GM12873 (cell line): ENCODE results near the gene C9orf153.

Source experiments
- CTCF ChIP-seq: IDR thresholded peaks from 2 replicates; pipeline ENCODE4 v1.5.1; 2012; ENCODE audit warnings: low read depth, mild to moderate bottlenecking, moderate library complexity, low read length, control low read depth; ENCODE audit not compliant: insufficient read depth; ENCODE audit errors: missing control alignments

C9orf153 gene

GRCh38 chr9:86246752-86247161, 12.7 kb downstream of the C9orf153 start:
- TF ChIP-seq CTCF, result peak; percentile 40

DNA sequence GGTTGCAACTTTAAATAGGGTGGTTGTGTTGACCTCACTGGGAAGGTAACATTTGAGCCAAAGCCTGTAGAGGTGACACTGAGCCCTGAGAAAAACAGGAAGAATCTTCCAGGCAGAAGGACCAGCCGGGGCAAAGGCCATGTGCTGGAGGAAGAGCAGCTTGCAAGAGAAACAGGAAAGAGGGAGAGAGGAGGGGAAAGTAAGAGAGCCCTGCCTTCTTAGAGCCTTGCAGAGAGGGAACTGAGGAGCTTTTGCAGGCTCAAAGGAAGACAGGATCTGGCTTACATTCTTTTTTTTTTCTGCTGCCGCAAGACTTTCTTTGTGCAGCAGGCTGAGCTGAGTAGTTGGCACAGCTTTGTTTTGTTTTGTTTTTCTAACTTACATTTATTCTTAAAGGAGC, 17.4 kb downstream of the C9orf153 start:
- TF ChIP-seq CTCF, result no peak

DNA sequence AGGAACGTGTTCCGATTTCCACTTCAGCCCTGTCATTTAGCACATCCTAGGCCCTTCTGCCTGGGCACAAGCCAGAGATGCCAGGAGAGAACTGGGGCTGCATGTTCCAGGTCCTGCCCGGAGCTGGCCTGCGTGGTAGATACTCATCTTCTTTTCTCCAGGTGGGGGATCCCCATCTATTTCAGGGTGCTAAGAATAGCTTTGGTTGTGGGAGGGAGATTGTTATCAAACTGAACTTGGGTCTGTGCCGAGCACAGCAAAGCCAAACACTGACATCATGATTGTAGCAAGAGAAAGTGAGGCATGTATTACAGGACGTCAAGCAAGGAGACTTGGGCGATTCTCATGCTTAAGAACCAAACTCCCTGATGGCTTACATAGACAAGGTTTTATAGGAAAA, 18.2 kb downstream of the C9orf153 start:
- no peak for TF ChIP-seq CTCF

DNA sequence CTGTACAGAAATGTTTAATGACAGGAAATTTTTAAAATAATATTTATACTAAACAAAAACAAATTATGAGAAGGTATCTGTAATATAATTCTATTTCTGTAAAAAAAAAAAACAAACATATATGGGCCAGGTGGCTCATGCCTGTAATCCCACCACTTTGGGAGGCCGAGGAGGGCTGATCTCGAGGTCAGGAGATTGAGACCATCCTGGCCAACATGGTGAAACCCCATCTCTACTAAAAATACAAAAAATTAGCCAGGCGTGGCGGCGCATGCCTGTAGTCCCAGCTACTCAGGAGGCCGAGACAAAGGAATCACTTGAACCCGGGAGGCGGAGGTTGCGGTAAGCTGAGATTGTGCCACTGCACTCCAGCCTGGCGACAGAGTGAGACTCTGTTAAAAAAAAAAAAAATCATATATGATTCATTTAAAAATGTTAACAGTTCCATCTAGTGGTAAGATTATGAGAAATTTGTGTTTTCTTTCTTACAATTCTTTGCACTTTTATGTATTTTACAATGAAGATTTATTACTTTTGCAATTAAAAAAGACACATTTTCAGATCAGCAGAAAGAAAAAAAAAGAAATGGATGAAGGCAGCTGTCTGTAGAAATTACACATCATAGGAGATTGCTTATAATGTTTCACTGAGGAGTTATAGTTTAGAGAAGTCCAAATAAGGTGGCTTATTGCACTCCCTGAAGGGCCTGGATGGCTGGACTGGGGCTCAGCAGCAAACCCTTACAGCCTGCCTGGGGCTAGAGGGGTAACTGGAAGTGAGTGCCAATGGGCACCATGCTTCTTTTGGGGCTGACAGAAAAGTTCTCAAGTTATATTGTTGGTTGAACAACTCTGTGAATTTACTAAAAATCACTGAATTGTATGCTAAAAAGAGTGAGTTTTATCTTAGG, 20.3 kb downstream of the C9orf153 start:
- TF ChIP-seq CTCF, result no peak

DNA sequence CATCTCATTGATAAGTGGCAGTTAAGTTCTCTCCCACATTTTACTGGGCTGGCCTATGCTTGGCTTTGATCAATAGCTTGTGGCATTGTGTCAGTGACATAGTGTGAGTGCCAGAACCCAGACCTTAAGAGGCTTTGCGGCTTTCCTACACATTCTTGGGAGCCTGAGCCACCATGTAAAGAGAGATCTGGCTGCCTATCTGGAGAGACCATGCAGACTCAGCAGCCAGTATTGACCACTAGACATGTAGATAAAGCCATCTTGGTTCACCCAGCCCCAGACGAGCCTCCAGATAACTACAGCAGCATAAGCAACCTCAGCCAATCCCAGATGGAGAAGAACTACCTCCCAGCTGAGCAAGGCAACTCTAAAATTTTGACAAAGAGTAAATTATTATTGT, 28.6 kb downstream of the C9orf153 start:
- no peak for TF ChIP-seq CTCF

DNA sequence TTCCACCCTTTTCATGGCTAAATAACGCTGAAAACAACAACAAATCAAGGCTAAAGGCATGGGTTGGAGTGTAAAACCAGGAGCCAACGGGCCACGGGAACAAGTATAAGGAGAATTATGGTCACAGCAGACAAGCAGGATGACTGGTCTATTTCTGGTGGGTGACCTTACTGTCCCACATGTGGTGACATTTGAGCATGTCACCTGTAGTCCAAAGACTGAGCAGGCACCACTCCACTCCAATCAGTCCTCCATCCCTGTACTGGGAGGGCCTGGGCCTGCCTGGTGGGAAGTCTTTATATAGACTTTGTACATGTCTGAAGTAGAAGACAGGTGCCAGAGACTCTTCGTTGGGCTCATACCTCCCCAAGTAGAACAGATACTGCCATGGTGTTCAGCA, 36.8 kb downstream of the C9orf153 start:
- TF ChIP-seq CTCF, result no peak

- TF ChIP-seq CTCF, result no peak
Observed at GRCh38 chr9:86219606-86220005, 39.9 kb downstream of the C9orf153 start.
